ENCODE results near the gene WSCD2. TPM values are rescaled to one million over a fixed set of nuclear protein-coding genes. Genes with fewer than 3 reads are reported as not detected.

Gene WSCD2
- total RNA-seq, 3 donors from 2014 or later: 0.33 to 0.48 (median 0.44) TPM

- DNase-seq (ENCODE audit: low spot score in 2 of 2): no peak
- no peak overlapping the region for H3K27ac ChIP-seq
Measured at GRCh38 chr12:108175310-108175709, 46.2 kb downstream of the WSCD2 start.

GRCh38 chr12:108176292-108176691 is 47.2 kb downstream of the WSCD2 start:
- H3K4me3 ChIP-seq: no peak overlapping the region
- H3K36me3 ChIP-seq: no peaks in the 10 kb centered on the region
- intact Hi-C loops (cut with DNase I; ENCODE audit: low total_unique reads): no loop called here
- no peak for DNase-seq (ENCODE audit: low spot score in 2 of 2)
- H3K27me3 ChIP-seq: no peaks in the 10 kb centered on the region
- no peaks in the 10 kb centered on the region for H3K9me3 ChIP-seq
- TF ChIP-seq POLR2A (IDR thresholded peaks at IDR 0.05) (no peak), POLR2AphosphoS5 (IDR thresholded peaks at IDR 0.05) (no peak), CTCF (IDR thresholded peaks at IDR 0.05) (no peak)
- H3K27ac ChIP-seq: no peak overlapping the region
- H3K4me1 ChIP-seq: no peaks in the 10 kb centered on the region

More at GRCh38 chr12:108175310-108175709, 46.2 kb downstream of the WSCD2 start:
- peaks cover 0 to 6% of the 10 kb centered on the region in 2 donors for H3K27me3 ChIP-seq
- intact Hi-C loops (cut with DNase I; ENCODE audit: low total_unique reads): no loop called here
- H3K4me3 ChIP-seq: no peak overlapping the region
- no peaks in the 10 kb centered on the region for H3K4me1 ChIP-seq
- H3K36me3 ChIP-seq: no peaks in the 10 kb centered on the region
- no peak for TF ChIP-seq POLR2A (IDR thresholded peaks at IDR 0.05)
- TF ChIP-seq CTCF (IDR thresholded peaks at IDR 0.05): no peak
- TF ChIP-seq POLR2AphosphoS5 (IDR thresholded peaks at IDR 0.05): no peak
- no peaks in the 10 kb centered on the region for H3K9me3 ChIP-seq

GRCh38 chr12:108177131-108177530 is 48.0 kb downstream of the WSCD2 start:
- Histone ChIP-seq H3K4me3 (no peak overlapping the region), H3K27ac (no peak overlapping the region), H3K27me3 (no peaks in the 10 kb centered on the region), H3K4me1 (no peaks in the 10 kb centered on the region), H3K9me3 (no peaks in the 10 kb centered on the region), H3K36me3 (no peaks in the 10 kb centered on the region)
- TF ChIP-seq CTCF (IDR thresholded peaks at IDR 0.05) (no peak), POLR2AphosphoS5 (IDR thresholded peaks at IDR 0.05) (no peak), POLR2A (IDR thresholded peaks at IDR 0.05) (no peak)
- intact Hi-C loops (cut with DNase I; ENCODE audit: low total_unique reads): no loop called here
- DNase-seq (ENCODE audit: low spot score in 2 of 2): no peak

- no peak for TF ChIP-seq CTCF (IDR thresholded peaks at IDR 0.05)
- no peak for TF ChIP-seq POLR2AphosphoS5 (IDR thresholded peaks at IDR 0.05)
- no peak for TF ChIP-seq POLR2A (IDR thresholded peaks at IDR 0.05)
- H3K4me3 ChIP-seq: no peak overlapping the region
- DNase-seq (ENCODE audit: low spot score in 2 of 2): no peak
- no peaks in the 10 kb centered on the region for H3K4me1 ChIP-seq
- H3K27ac ChIP-seq: no peak overlapping the region
- no peaks in the 10 kb centered on the region for H3K36me3 ChIP-seq
- no peaks in the 10 kb centered on the region for H3K9me3 ChIP-seq
- intact Hi-C loops (cut with DNase I; ENCODE audit: low total_unique reads): no loop called here
- H3K27me3 ChIP-seq: no peaks in the 10 kb centered on the region
Measured at GRCh38 chr12:108179305-108179704, 50.2 kb downstream of the WSCD2 start.

GRCh38 chr12:108180255-108181094 is 51.4 kb downstream of the WSCD2 start:
- H3K9me3 ChIP-seq: no peaks in the 10 kb centered on the region
- no peaks in the 10 kb centered on the region for H3K4me1 ChIP-seq
- intact Hi-C loops (cut with DNase I; ENCODE audit: low total_unique reads): no loop called here
- no peak overlapping the region for H3K4me3 ChIP-seq
- no peaks in the 10 kb centered on the region for H3K27me3 ChIP-seq
- no peak for DNase-seq (ENCODE audit: low spot score in 2 of 2)
- no peaks in the 10 kb centered on the region for H3K36me3 ChIP-seq
- TF ChIP-seq POLR2A (IDR thresholded peaks at IDR 0.05) (no peak), CTCF (IDR thresholded peaks at IDR 0.05) (no peak), POLR2AphosphoS5 (IDR thresholded peaks at IDR 0.05) (no peak)
- H3K27ac ChIP-seq: no peak overlapping the region

All from breast epithelium (tissue), 4 donors.